Effector CD8-positive, alpha-beta T cell (primary cell): ENCODE data around the gene GM2A.
"Not testable (repeated sequence)": the region's sequence is repeated elsewhere in the genome, so short reads cannot be mapped to it uniquely, and the experiment has no call there.

Source experiments
- DNase-seq: peaks from one replicate; lab custom pipeline; 2025; lab: John Stamatoyannopoulos, UW

The GM2A gene

GRCh38 chr5:151288180-151288579 is 35.2 kb downstream of the GM2A start:
- no peak for DNase-seq

GRCh38 chr5:151293624-151294023 is 40.6 kb downstream of the GM2A start:
- DNase-seq = no peak

GRCh38 chr5:151295138-151295537 is 42.2 kb downstream of the GM2A start:
- DNase-seq = no peak

DNA sequence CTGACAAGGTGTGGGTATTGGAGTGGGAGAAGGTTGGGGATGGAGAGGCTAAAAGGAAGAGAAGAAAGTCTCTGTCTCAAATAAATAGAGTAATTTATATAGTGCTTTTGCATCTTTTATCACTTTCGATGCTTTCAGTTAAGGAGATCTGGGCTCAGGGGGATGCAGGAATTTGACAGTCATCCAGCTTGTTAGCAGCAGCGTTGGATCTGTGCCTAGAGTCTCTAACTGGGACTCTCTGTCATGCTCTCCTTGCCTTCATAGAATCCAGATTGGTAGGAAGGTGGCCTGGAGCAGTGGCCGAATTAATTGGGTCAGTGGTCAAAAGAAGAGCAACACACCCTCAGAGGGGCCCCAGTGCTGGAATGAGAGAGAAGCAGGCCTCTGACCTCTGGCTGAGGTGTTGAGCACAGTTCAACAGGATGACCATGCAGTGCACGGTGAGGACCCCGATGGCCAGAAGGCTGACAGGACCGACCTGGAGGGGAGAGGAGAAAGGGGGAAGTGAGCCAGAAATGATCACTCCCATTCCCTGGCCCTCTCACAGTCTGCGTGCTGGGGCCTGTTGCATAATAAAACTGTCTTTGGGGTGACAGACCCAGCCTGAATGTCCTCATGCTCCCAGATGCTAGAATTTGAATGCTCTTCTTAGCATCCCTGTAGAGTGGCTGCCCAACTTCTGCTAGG is 42.9 kb downstream of the GM2A start:
- DNase-seq = no peak

DNA sequence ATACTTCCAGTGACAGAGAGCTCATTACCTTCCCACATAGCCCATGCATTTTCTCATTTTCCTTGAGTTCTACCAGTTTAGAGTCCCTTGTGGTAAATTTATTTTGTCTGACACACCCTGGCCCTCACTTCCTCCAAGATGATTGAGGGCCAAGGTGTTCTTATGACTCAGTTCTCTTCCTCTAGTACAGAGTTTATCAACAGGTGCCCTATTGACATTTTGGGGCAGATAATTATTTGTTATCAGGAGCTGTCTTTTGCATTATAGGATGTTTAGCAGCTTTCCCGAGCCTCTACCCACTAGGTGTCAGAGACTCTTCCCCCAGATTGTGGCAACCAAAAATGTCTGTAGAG is 43.5 kb downstream of the GM2A start:
- no peak for DNase-seq

DNA sequence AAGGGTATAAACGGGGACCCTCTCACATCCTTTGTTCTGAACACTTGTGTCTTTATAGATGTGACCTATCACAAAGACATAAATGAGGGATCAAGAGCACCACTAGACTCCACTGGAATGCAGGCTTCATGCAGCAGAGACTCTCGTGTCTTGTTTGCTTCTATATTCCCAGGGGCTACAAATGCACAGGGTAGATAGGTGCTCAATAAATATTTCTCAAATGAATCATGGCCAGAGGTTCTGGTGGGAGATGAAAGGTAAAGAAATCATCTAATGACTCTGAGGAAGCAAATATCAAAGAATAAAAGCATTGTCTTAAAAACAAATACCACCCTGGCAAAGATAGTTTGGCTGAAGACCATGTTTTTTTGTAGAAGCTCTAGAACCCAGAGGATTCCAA is 44.0 kb downstream of the GM2A start:
- no peak for DNase-seq

GRCh38 chr5:151298063-151298855 is 45.3 kb downstream of the GM2A start:
- DNase-seq = no peak

DNA sequence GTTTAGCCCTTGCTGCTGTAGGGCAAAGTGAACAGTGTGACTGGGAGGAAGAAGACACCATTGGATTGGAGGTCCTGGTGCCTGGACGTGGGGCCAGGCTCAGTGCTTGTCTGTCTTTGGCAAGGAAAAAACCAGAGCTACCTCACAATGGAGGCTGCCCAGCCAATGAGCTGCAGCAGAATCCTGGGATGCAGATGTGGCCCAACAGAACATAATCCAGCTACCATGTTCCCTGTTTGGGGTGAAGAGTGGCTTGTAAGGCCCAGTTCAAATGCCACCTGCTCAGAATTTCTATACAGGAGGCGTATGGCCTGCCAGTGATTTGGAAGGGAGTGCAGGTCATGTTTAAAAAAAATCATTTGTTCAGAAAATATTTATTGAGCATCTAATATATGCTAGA is 50.7 kb downstream of the GM2A start, which contains the start of gene SLC36A3:
SLC36A3 (minus strand) TSS at position 101 of the 400 bp plus-strand sequence. CDS start 412 bp downstream, outside the sequence.
- no peak for DNase-seq

GRCh38 chr5:151309266-151309665 is 56.3 kb downstream of the GM2A start:
- not testable (repeated sequence) for DNase-seq

DNA sequence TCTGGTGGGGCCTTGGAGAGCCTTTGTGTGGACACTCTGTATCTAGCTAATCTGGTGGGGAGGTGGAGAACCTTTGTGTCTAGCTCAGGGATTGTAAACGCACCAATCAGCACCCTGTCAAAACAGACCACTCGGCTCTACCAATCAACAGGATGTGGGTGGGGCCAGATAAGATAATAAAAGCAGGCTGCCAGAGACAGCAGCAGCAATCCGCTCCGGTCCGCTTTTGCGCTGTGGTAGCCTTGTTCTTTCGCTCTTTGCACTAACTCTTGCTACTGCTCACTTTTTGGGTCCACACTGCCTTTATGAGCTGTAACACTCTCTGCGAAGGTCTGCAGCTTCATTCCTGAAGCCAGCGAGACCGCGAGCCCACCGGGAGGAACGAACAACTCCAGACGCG is 56.8 kb downstream of the GM2A start:
- DNase-seq = not testable (repeated sequence)

DNA sequence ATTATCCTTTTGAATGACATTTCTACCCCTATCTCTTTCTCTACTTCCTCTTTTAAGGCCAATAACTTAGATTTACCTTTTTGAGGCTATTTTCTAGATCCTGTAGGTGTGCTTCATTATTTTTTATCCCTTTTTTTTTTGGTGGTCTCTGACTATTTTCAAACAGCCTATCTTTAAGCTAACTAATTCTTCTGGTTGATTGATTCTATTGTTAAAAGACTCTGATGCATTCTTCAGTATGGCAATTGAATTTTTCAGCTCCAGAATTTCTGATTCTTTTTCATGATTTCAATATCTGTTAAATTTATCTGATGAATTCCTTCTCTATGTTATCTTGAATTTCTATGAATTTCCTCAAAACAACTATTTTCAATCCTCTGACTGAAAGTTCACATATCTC is 57.9 kb downstream of the GM2A start:
- no peak for DNase-seq

GRCh38 chr5:151312756-151313324 is 59.9 kb downstream of the GM2A start:
- DNase-seq = no peak

GRCh38 chr5:151313357-151313756 is 60.4 kb downstream of the GM2A start:
- DNase-seq = no peak

- no peak for DNase-seq
These were observed 63.1 kb downstream of the GM2A start for GRCh38 chr5:151315998-151316597.

DNA sequence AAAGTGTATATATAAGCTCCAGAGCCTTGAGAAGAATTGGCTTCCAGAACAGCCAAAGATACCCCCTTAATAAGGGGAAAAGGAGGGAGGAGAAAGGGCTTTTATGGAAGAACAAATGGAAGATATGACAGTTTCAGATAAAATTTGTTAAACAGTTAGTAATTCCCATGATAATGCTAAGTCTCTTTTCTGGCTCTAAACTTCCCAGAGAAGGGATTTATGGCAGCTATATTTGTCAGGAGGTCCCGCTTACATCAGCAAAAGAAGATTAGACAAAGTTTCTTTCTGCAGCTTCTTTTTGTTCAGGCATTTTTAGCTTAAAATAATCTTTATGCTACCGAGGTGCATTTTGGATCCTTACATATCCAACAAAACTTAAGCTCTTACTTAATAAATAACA is 64.9 kb downstream of the GM2A start:
- DNase-seq = no peak

- DNase-seq = no peak
These were observed 66.1 kb downstream of the GM2A start for GRCh38 chr5:151318850-151319732.
